ENCODE results near the gene SMKR1. TPM values are rescaled to one million over a fixed set of nuclear protein-coding genes. Genes with fewer than 3 reads are reported as not detected.

The SMKR1 gene
- total RNA-seq, 1 experiment from 2014 or later: 8.9 TPM

- ChIA-PET CTCF (no interaction called here), RAD21 (ENCODE audit: low non-redundant PET in 1 of 2, low total read pairs in 2 of 2, uncharacterized antibody in 2 of 2, unreplicated experiment in 2 of 2) (no interaction called here), POLR2A (no interaction called here)
- Histone ChIP-seq H3K9ac (ENCODE audit: low read length) (no peak overlapping the region), H3K27me3 (ENCODE audit: insufficient read depth, low read length) (no peaks in the 10 kb centered on the region), H3K79me2 (ENCODE audit: insufficient read depth, low read length) (no peaks in the 10 kb centered on the region), H2AFZ (ENCODE audit: low read depth, low read length, poor library complexity, severe bottlenecking) (no peak overlapping the region), H3K9me3 (ENCODE audit: control insufficient read depth in 1 of 2, insufficient read depth in 1 of 2, low read depth in 1 of 2, low read length in 2 of 2) (no peaks in the 10 kb centered on the region), H3K9me2 (ENCODE audit: insufficient read depth) (no peaks in the 10 kb centered on the region), H4K20me1 (ENCODE audit: insufficient read depth) (no peaks in the 10 kb centered on the region), H3K4me2 (ENCODE audit: low read length) (no peak overlapping the region), H3K36me3 (ENCODE audit: control insufficient read depth in 1 of 2, insufficient read depth in 2 of 2, low read length in 2 of 2) (peaks cover 11 to 39% of the 10 kb centered on the region in 2 experiments), H3K27ac (ENCODE audit: low read depth, low read length) (no peak overlapping the region), H3K4me1 (ENCODE audit: control insufficient read depth in 1 of 2, insufficient read depth in 2 of 2, low read length in 2 of 2) (peaks cover 7 to 27% of the 10 kb centered on the region in 2 experiments), H3K4me3 (replicated peaks in 1 of 2; ENCODE audit: low read depth in 1 of 2, low read length in 2 of 2) (no peak overlapping the region)
- TF ChIP-seq EZH2 (IDR thresholded peaks at IDR 0.05) (no peak), SRF (IDR thresholded peaks at IDR 0.05; ENCODE audit: low read depth) (no peak), ZNF274 (IDR thresholded peaks at IDR 0.05; ENCODE audit: low read depth, low read length) (no peak), CTCF (IDR thresholded peaks at IDR 0.05 in 2 of 3, conservative IDR thresholded peaks at IDR 0.05 in 1 of 3; ENCODE audit: borderline replicate concordance in 1 of 3, insufficient read depth in 1 of 3, low read depth in 2 of 3, low read length in 2 of 3) (no peak), EZH2phosphoT487 (IDR thresholded peaks at IDR 0.05; ENCODE audit: borderline replicate concordance) (no peak)
- TF ChIP-seq, protein P1, sequence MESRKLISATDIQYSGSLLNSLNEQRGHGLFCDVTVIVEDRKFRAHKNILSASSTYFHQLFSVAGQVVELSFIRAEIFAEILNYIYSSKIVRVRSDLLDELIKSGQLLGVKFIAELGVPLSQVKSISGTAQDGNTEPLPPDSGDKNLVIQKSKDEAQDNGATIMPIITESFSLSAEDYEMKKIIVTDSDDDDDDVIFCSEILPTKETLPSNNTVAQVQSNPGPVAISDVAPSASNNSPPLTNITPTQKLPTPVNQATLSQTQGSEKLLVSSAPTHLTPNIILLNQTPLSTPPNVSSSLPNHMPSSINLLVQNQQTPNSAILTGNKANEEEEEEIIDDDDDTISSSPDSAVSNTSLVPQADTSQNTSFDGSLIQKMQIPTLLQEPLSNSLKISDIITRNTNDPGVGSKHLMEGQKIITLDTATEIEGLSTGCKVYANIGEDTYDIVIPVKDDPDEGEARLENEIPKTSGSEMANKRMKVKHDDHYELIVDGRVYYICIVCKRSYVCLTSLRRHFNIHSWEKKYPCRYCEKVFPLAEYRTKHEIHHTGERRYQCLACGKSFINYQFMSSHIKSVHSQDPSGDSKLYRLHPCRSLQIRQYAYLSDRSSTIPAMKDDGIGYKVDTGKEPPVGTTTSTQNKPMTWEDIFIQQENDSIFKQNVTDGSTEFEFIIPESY (IDR thresholded peaks at IDR 0.05; ENCODE audit: extremely low read depth, insufficient replicate concordance, low read length): no peak
- DNase-seq (ENCODE audit: low read depth, low spot score): no peak
- intact Hi-C loops (cut with micrococcal nuclease): no loop called here
- no peak for ATAC-seq
- BruUV-seq (replicated peaks): no TSS peak
Measured at GRCh38 chr7:129456421-129456820, 45.9 kb upstream of the SMKR1 start.

Measured in HCT116 (cell line).